ENCODE measurements around the gene AXDND1.

DNA sequence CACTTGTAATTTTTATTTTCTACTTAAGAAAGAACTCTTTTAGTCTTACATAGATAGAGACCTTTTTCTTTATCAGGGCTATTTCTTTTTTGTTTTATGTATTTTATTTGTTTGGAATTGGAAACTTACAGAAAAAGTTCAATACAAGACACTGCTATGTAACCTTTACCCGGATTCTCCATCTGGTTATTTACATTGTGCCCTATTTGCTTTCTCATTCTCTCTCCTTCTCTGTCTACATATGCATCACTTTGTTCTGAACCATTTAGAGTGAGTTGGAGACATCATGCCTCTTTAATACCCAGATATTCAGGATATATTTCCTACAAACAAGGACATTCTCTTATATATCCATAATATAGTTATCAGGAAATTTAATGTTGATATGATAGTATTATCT, 18.3 kb downstream of the AXDND1 start:
- TF ChIP-seq YY1 (IDR thresholded peaks at IDR 0.05; ENCODE audit: insufficient read depth, insufficient read length) (no peak), ZNF274 (IDR thresholded peaks at IDR 0.05; ENCODE audit: low read depth, low read length) (no peak), SUZ12 (IDR thresholded peaks at IDR 0.05; ENCODE audit: extremely low read depth, insufficient read depth, insufficient read length) (no peak)

All from NT2/D1 (cell line).